Measurements from ENCODE around the gene REN. TPM values are rescaled to one million over a fixed set of nuclear protein-coding genes. Genes with fewer than 3 reads are reported as not detected.
A peak's percentile ranks its signal among the peaks of the same experiment; 100 is the strongest.

Gene REN
- total and polyA plus RNA-seq, 2 of the 13 experiments (the other 11 are each of a cell fraction or from before 2014, with no cell fraction given): not detected

DNA sequence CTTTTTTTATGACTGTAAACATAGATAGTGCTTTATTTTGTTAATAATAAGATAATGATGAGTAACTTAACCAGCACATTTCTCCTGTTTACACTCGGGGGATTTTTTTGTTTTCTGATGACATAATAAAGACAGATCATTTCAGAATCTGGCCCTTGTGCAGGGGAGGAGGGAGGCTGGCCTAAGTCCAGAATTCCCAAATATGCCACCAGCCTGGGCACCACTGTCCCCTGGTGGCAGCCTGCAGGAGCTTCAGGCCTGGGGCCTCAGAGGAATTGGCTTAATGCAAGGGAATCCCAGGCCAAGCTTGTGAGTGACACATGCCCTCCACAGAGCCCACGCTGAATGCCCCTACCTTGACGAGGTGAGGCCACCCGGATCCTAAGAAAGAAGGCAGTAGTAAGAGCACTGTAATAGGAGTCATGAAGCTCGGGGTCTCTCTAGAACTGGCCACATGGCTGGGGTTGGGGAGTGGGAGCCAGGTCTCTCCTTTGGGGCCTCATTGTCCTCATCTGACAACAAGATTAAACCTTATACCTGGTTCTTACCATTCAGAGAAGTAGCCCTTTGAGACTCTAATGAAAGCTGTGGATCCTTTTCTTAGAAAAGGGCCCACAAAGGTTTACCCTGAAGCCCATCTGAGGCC is 38.4 kb downstream of the REN start (continued):
- TF ChIP-seq, protein P1, sequence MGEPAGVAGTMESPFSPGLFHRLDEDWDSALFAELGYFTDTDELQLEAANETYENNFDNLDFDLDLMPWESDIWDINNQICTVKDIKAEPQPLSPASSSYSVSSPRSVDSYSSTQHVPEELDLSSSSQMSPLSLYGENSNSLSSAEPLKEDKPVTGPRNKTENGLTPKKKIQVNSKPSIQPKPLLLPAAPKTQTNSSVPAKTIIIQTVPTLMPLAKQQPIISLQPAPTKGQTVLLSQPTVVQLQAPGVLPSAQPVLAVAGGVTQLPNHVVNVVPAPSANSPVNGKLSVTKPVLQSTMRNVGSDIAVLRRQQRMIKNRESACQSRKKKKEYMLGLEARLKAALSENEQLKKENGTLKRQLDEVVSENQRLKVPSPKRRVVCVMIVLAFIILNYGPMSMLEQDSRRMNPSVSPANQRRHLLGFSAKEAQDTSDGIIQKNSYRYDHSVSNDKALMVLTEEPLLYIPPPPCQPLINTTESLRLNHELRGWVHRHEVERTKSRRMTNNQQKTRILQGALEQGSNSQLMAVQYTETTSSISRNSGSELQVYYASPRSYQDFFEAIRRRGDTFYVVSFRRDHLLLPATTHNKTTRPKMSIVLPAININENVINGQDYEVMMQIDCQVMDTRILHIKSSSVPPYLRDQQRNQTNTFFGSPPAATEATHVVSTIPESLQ (CRISPR knock-in tag; conservative IDR thresholded peaks at IDR 0.05): no peak
- TF ChIP-seq, protein P2, sequence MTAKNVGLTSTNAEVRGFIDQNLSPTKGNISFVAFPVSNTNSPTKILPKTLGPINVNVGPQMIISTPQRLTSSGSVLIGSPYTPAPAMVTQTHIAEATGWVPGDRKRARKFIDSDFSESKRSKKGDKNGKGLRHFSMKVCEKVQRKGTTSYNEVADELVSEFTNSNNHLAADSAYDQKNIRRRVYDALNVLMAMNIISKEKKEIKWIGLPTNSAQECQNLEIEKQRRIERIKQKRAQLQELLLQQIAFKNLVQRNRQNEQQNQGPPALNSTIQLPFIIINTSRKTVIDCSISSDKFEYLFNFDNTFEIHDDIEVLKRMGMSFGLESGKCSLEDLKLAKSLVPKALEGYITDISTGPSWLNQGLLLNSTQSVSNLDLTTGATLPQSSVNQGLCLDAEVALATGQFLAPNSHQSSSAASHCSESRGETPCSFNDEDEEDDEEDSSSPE (CRISPR knock-in tag; IDR thresholded peaks at IDR 0.05): no peak
- TF ChIP-seq ZNF274 (CRISPR knock-in tag; IDR thresholded peaks at IDR 0.05) (no peak), ZFX (CRISPR knock-in tag; IDR thresholded peaks at IDR 0.05; ENCODE audit: low read depth) (peak; percentile 43; the same call in 1 of the 2 replicates), ZNF552 (CRISPR knock-in tag; IDR thresholded peaks at IDR 0.05; ENCODE audit: borderline replicate concordance) (no peak), ZNF792 (CRISPR knock-in tag; IDR thresholded peaks at IDR 0.05) (0 out of 2 replicates have a peak, but pooled peaks have one; percentile 32), NFE2L2 (IDR thresholded peaks at IDR 0.05; ENCODE audit: low read length) (no peak), SMC3 (IDR thresholded peaks at IDR 0.05; ENCODE audit: low read length) (peak; percentile 92), AKAP8 (CRISPR knock-in tag; IDR thresholded peaks at IDR 0.05) (no peak), DNMT3B (CRISPR knock-in tag; conservative IDR thresholded peaks at IDR 0.05) (no peak), ZNF335 (CRISPR knock-in tag; IDR thresholded peaks at IDR 0.05) (no peak), ZNF143 (CRISPR knock-in tag; IDR thresholded peaks at IDR 0.05) (no peak), GATAD1 (CRISPR knock-in tag; IDR thresholded peaks at IDR 0.05) (0 out of 2 replicates have a peak, but pooled peaks have one; percentile 19), RAD21 (CRISPR knock-in tag; IDR thresholded peaks at IDR 0.05) (peak; percentile 92), GLI4 (CRISPR knock-in tag; IDR thresholded peaks at IDR 0.05; ENCODE audit: borderline replicate concordance) (no peak), TEAD2 (CRISPR knock-in tag; IDR thresholded peaks at IDR 0.05) (no peak), ONECUT2 (CRISPR knock-in tag; IDR thresholded peaks at IDR 0.05) (no peak), LCORL (IDR thresholded peaks at IDR 0.05) (no peak), LCORL (CRISPR knock-in tag; IDR thresholded peaks at IDR 0.05) (peak; percentile 48; the same call in 1 of the 2 replicates), HDAC1 (CRISPR knock-in tag; IDR thresholded peaks at IDR 0.05) (no peak)
- TF ChIP-seq, protein P3, sequence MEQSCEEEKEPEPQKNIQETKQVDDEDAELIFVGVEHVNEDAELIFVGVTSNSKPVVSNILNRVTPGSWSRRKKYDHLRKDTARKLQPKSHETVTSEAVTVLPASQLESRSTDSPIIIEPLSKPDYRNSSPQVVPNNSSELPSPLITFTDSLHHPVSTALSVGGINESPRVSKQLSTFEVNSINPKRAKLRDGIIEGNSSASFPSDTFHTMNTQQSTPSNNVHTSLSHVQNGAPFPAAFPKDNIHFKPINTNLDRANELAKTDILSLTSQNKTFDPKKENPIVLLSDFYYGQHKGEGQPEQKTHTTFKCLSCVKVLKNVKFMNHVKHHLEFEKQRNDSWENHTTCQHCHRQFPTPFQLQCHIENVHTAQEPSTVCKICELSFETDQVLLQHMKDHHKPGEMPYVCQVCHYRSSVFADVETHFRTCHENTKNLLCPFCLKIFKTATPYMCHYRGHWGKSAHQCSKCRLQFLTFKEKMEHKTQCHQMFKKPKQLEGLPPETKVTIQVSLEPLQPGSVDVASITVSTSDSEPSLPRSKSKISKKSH (CRISPR knock-in tag; IDR thresholded peaks at IDR 0.05; ENCODE audit: borderline replicate concordance): no peak
- TF ChIP-seq, protein P4, sequence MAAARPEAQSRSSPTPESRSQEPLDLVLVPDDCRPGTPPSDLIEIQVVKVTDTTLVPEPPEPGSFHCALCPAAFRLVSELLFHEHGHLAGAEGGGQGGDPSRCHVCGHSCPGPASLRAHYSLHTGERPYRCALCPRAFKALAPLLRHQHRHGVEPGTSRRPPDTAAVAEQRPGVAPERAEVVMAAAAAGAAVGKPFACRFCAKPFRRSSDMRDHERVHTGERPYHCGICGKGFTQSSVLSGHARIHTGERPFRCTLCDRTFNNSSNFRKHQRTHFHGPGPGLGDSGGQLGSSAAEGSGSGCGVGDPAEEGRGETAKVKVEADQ (CRISPR knock-in tag; IDR thresholded peaks at IDR 0.05; ENCODE audit: borderline replicate concordance): no peak
- TF ChIP-seq, protein P5, sequence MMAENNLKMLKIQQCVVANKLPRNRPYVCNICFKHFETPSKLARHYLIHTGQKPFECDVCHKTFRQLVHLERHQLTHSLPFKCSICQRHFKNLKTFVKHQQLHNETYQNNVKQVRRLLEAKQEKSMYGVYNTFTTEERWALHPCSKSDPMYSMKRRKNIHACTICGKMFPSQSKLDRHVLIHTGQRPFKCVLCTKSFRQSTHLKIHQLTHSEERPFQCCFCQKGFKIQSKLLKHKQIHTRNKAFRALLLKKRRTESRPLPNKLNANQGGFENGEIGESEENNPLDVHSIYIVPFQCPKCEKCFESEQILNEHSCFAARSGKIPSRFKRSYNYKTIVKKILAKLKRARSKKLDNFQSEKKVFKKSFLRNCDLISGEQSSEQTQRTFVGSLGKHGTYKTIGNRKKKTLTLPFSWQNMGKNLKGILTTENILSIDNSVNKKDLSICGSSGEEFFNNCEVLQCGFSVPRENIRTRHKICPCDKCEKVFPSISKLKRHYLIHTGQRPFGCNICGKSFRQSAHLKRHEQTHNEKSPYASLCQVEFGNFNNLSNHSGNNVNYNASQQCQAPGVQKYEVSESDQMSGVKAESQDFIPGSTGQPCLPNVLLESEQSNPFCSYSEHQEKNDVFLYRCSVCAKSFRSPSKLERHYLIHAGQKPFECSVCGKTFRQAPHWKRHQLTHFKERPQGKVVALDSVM (CRISPR knock-in tag; IDR thresholded peaks at IDR 0.05): no peak
- TF ChIP-seq, protein P6, sequence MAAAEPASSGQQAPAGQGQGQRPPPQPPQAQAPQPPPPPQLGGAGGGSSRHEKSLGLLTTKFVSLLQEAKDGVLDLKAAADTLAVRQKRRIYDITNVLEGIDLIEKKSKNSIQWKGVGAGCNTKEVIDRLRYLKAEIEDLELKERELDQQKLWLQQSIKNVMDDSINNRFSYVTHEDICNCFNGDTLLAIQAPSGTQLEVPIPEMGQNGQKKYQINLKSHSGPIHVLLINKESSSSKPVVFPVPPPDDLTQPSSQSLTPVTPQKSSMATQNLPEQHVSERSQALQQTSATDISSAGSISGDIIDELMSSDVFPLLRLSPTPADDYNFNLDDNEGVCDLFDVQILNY (CRISPR knock-in tag; conservative IDR thresholded peaks at IDR 0.05): no peak

Data from HepG2 (cell line).